H7 (cell line): Measurements from ENCODE around the gene DDX39B. TPM values are rescaled to one million over a fixed set of nuclear protein-coding genes. Genes with fewer than 3 reads are reported as not detected.
"Not testable (repeated sequence)": the region's sequence is repeated elsewhere in the genome, so short reads cannot be mapped to it uniquely, and the experiment has no call there.

Source experiments
- DNase-seq: peaks from one replicate; pipeline ENCODE4 v3.0.0; 2012
- H3K27me3 ChIP-seq: 2 replicates; pipeline ENCODE4 v1.6.0; 2011; ENCODE audit warnings: mild to moderate bottlenecking, low read length; ENCODE audit not compliant: control insufficient read depth, insufficient read depth
- H3K36me3 ChIP-seq: replicated peaks from 2 replicates; pipeline ENCODE4 v1.5.1; 2011; ENCODE audit warnings: low read length; ENCODE audit not compliant: control insufficient read depth, insufficient read depth
- H3K4me3 ChIP-seq: 2 replicates; pipeline ENCODE4 v1.5.1; 2011; ENCODE audit warnings: low read depth, mild to moderate bottlenecking, control low read depth, low read length, moderate library complexity; ENCODE audit not compliant: insufficient read depth
- total RNA-seq: library from RNA; depleted of rRNA; stranded (reverse); fragments of >200 nt; shearing (Covaris generic); gene quantifications from 2 replicates; pipeline ENCODE4 v1.2.3, GENCODE V29; 2014; rRNA removed

DDX39B gene
- total RNA-seq: 787 and 872 TPM in 2 replicates

DNA sequence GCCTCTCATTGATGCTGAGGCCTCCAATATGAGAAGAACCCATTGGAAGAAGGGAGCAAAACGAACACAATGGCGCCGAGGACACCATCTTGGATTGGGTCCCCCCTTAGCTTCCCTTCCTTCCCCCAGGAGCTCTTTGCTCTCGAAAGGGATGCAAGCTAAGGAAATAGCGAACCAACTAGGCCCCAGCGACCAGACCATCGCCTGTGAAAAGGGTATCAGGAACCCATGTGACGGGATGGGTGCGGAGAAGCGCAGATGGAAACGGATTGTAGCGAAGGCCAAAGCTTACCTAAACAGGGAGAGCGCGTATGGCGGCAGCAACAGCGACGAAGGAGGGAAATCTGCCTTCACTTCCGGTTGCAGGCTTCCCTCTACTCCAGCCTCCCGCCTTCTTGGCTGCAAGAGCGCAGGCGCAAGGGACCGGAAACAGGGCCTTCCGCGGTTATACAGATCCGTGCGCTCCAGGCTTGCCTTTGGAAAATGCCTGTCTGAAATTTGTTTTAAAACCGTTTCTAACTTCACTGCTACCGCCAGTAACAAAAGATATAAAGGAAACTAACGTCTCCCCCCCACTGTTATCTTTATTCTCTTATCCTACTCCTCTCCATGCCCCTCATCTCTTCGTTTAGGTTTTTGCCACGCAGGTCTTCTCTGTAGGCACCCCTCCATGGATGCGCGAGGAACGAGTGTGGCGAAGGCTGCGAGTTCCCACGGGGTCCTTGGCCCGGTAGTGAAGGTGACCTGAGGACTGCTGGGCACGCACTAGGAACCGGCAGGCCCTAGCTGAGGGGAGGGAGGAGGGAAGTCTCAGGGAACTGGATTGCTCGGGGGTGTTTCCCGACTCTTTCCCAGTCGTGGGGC is at the start of gene DDX39B:
Gene DDX39B (minus strand): TSS at position 346 of the 864 bp plus-strand sequence. CDS start 1,471 bp downstream, outside the sequence.
- peaks cover 29% of the 10 kb centered on the region for H3K36me3 ChIP-seq
- H3K27me3 ChIP-seq: no peaks in the 10 kb centered on the region
- DNase-seq: peak; percentile 89
- H3K4me3 ChIP-seq: peak within 1 kb of the TSS; percentile 93

DNA sequence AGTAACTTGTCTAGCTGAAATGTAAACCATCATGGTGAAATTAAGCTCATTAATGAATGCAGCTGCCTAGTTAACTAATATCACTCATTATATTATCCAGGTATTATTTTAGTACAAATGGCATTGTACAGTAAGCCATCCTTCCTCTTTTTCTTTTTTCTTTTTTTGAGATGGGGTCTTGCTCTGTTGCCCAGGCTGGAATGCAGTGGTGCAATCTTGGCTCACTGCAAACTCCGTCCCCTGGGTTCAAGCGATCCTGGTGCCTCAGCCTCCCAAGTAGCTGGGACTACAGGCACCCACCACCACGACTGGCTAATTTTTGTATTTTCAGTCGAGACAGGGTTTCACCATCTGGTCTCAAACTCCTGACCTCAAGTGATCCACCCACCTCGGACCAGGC is 48.9 kb upstream of the DDX39B start:
- H3K4me3 ChIP-seq, H3K27me3 ChIP-seq, DNase-seq: not testable (repeated sequence)

DNA sequence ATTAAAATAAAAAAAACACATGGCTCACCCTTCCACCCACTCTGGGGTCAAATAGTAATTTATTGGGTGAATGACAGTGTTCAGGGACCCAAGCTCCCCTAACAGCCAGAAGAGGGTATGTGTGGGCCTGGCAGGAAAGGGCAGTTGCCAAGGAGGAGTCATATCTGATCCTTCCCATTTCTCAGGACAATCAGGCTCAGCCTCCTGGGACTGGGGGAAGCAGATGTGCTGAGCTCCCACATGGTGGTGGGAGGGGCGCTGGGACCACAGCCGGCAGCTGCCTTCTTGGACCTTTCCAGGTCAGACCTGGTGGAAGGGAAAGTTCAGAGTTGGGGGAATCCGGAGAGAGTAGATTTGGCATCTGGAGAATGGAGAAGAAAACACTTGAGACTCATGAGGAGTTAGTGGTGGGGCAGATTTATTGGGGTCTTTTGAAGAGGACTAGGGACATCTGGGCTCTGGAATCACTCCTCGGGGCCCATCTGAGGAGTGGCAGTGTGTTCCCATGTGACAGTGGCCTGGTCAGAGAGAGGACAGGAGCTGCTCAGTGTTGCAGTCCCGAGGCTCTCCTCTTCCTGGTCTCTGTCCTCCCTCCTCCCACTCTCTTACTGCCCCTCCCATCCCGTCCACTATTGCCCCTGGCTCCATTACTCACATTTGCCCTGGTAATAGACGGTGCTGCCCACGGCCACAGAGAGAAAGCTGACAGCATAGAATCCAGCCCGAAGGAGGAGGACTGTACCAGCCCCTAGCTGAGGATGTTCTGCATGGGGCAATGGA is 47.3 kb upstream of the DDX39B start:
- Histone ChIP-seq H3K36me3 (no peaks in the 10 kb centered on the region), H3K4me3 (no peak overlapping the region), H3K27me3 (no peaks in the 10 kb centered on the region)
- DNase-seq: peak; percentile 31

More for the DNA sequence above, 48.9 kb upstream of the DDX39B start:
- not testable (repeated sequence) for H3K36me3 ChIP-seq

DNA sequence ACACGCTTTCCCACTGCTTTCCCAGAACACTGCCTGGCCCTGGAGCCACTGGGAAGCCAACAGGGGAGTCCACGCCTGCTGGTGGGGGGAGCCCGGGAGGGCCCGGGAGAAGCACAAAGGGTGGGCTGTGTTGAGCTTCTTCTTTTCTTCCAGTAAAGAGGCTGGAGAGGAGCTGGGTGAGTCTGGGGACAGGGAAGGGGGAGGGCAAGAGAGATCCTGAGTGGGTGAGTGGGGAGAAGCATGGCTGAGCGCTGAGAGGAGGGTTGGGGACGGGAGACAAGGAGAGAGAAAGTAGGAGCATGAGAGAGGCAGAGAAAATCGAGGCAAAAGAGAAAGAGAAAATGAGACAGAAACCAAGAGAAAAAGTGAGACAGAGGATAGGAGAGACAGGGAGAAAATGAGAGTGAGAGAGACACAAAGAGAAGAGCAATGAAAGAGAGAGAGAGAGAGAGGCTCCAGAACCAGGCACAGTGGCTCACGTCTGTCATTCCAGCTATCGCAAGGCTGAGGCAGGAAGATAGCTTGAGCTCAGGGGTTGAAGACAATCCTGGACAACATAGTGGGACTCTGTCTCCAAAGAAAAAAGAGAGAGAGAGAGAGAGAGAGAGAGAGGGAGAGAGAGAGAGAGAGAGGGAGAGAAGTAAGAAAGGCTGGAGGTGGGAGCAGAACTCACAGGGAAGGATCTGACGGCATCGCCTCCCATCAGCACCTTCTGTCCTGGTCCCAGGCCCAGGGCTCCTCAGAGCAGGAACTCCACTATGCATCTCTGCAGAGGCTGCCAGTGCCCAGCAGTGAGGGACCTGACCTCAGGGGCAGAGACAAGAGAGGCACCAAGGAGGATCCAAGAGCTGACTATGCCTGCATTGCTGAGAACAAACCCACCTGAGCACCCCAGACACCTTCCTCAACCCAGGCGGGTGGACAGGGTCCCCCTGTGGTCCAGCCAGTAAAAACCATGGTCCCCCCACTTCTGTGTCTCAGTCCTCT is 46.3 kb upstream of the DDX39B start:
- Histone ChIP-seq H3K36me3 (no peaks in the 10 kb centered on the region), H3K27me3 (no peaks in the 10 kb centered on the region), H3K4me3 (no peak overlapping the region)
- DNase-seq: peak; percentile 50

DNA sequence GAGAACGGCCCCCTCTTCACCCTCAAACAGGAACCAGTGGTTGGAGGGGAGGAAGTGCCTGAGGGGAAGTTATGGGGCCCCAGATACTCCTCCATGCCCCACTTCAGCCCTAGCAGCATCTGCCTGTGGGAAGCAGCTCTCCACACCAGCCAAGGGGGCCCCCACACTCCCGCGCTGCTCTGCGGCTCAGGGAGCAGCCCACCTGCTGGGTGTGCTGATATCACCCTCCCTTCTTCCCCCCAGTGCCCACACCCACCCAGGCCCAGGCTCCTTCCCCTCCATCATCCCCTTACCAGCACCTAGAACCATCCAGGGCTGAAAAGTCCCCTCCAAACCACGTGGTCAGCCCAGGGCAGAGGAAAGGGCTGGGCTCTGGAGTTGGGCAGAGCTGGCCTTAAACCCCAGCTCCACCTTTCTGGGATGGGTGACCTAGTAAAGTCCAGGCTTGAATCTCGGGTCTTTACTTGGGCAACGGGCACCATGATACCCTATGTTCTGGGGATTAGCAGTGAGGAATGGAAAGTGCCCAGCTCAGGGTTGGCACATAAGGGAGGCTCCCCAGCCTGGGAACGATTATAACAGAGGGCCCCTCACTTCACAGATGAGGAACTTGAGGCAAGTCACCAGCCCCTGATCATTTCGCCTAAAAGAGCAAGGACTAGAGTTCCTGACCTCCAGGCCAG is 44.9 kb upstream of the DDX39B start:
- no peak overlapping the region for H3K4me3 ChIP-seq
- no peak for DNase-seq
- peaks cover 2% of the 10 kb centered on the region; the same call in 1 of the 2 replicates for H3K27me3 ChIP-seq
- H3K36me3 ChIP-seq: no peaks in the 10 kb centered on the region

DNA sequence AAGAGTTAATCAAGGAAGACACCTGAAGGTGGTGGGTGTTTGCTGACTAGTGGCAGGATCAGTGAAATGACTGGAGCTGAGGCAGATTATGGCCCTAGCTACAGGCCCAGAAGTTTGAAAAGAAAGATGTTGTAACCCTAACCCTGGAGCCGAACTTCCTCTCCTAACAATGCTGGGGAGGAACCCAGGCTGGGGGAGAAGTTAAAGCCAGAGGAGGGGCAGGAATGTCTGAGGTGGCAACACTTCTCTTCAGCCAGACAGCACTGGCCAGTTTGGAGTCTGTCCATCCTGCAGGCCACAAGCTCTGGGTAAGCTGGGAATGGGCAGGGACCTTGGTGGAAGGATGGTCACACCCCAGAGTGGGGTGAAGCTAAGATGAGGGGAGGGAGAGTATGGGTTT is 44.2 kb upstream of the DDX39B start, which contains the start of gene LST1:
Gene LST1 (plus strand): TSS at position 270 of the 400 bp plus-strand sequence. CDS start 1,023 bp downstream, outside the sequence.
- Histone ChIP-seq H3K36me3 (no peaks in the 10 kb centered on the region), H3K27me3 (peaks cover 8% of the 10 kb centered on the region; the same call in 1 of the 2 replicates), H3K4me3 (no peak within 1 kb of the TSS)
- DNase-seq: no peak

DNA sequence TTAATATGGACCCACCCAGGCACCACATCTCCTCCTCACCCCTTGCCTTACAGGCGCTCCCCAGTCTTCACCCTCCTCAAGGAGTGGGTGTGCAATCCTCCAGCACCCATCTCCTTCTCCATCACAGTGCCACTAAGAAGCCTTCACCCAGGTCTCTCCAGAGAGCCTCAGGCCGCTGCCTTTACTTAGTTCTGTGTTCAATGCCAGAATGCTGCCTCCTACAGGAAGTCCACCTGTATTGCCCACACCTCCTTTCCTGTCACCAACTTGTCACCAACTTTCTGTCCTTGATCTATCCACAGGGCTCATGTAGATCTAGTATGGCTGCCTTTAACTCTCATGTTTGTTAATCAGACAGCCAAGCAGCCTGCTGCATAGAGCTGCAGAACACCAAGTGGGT is 43.7 kb upstream of the DDX39B start:
- H3K36me3 ChIP-seq: no peaks in the 10 kb centered on the region
- no peak overlapping the region for H3K4me3 ChIP-seq
- peaks cover 9% of the 10 kb centered on the region; the same call in 1 of the 2 replicates for H3K27me3 ChIP-seq
- peak; percentile 79 for DNase-seq

DNA sequence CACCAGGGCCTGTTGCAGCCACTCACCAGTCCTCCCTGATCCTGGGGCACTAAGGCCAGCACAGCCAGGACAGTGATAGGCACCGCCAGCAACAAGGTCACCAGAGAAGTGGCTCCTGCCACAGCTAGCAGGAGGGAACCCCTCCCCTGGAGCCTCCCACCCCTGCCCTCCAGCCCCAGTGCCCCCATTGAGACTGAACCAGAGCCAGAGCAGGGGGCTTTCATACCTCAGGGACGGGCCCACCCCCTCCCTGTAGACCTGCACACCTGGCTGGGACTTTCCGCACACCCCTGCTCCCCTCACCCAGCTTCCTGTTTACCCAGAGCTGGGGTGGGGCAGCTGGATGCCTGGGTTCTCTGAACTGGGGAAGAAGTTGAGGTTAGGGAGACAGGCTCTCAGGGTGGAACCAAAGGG is 40.4 kb upstream of the DDX39B start, which contains the start of gene LTB:
Gene LTB (minus strand): TSS at position 195 of the 414 bp plus-strand sequence. CDS start 7 bp downstream, at position 188.
- peaks cover 11% of the 10 kb centered on the region; the same call in 1 of the 2 replicates for H3K27me3 ChIP-seq
- H3K36me3 ChIP-seq: no peaks in the 10 kb centered on the region
- peak within 1 kb of the TSS; percentile 86 for H3K4me3 ChIP-seq
- no peak for DNase-seq

DNA sequence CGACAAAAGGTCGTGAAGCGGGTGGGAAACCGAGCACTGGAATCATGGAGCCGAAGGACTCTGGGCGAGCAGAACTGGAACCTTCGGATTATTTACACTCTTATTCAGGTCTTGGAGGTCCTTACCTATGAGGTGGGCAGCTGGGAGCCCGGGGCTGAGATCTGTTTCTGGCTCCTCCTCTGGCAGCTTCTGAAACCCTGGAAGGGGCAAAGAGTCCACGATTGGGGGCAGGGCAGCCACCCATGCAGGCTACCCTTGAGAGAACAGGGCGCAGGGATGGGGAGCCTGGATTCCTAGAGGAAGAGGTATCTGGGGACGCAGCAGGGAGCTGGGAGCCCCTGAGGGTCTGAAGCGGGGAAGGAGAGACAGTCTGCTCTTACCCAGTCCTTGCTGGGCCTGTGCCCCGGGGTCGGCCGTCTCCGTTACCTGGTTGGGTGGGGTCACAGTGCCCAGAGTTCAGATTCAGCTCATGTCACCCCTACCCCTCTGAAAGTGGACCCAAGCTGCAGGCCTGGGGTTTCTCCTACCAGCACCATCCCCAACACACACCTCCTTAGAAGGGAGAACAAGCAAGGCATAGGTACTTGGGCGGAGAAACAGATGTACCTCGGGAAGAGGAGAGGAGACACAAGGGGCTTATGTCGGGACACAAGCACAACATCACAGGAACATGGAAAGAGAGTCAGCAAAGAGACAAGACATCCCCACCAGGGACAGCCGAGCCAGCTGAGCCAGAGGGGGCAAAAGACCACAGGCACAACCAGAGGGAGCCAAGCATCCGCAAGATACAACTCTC is 39.8 kb upstream of the DDX39B start:
- DNase-seq: peak; percentile 63
- H3K4me3 ChIP-seq: peak overlapping the region; percentile 86
- H3K27me3 ChIP-seq: peaks cover 11% of the 10 kb centered on the region; the same call in 1 of the 2 replicates
- H3K36me3 ChIP-seq: no peaks in the 10 kb centered on the region

DNA sequence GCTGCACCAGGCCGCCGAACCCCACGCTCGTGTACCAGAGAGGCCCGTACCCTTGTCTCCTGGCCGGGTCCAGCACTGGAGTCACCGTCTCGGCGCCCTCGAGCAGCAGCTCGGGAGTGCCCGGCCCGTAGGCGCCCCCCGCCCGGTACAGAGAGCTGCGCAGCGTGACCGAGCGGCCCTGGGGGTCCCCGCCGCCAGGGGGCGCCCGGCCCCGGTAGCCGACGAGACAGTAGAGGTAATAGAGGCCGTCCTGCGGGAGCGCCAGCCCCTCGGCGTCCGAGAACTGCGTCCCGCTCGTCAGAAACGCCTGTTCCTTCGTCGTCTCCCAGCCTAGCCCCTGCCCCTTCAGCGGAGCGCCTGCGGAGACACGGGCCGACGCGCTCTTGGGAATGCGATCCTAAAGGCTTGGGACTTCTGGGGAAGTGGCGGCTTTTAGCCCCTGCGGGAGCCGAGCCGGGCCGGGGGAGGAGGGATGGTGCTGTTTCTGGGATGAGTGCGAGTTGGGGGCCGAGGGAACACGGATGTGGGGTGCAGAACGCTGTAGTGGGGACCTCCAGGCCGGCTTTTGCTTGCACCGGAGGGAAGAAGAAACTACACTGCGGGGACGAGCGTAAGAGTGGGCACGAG is 39.1 kb upstream of the DDX39B start:
- H3K36me3 ChIP-seq: no peaks in the 10 kb centered on the region

DNA sequence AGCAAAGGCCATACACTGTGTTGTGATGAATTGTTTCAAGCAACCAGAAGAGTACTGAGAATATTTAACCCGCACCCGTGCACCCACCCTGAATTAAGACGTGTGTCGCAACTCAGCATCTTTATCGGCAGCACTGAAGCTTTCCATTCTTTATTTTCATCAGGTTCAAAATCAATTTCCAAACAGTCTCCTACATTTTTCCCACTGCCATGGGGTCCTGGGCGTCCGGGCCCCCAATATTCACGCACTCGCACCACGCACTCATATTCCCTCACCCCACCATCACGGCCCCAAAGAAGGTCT is 38.6 kb upstream of the DDX39B start:
- no peak for DNase-seq
- no peaks in the 10 kb centered on the region for H3K36me3 ChIP-seq
- H3K27me3 ChIP-seq: peaks cover 18% of the 10 kb centered on the region; the same call in 1 of the 2 replicates
- peak overlapping the region; percentile 86 for H3K4me3 ChIP-seq

More for the DNA sequence above, 39.1 kb upstream of the DDX39B start:
- DNase-seq: peak; percentile 98
- H3K4me3 ChIP-seq: peak overlapping the region; percentile 86
- peaks cover 14% of the 10 kb centered on the region; the same call in 1 of the 2 replicates for H3K27me3 ChIP-seq
